MM.1S (cell line): Measurements from ENCODE around the gene DECR2.
A peak's percentile ranks its signal among the peaks of the same experiment; 100 is the strongest.

Experiments used
- CTCF ChIP-seq: fragments of 300-600 bp; sonication (generic); IDR thresholded peaks from 2 replicates; pipeline ENCODE4 v1.5.1; 2016; ENCODE audit warnings: antibody characterized with exemption, low read length, mixed read lengths
- EZH2 ChIP-seq: fragments of 300-600 bp; sonication (generic); optimal IDR thresholded peaks from 2 replicates; pipeline ENCODE3; 2017; ENCODE audit warnings: low read depth, mild to moderate bottlenecking, antibody characterized with exemption, low read length, mixed read lengths

GRCh38 chr16:352547-353403 lies 48.9 kb upstream of the DECR2 start, which contains the start of gene AXIN1:
- TF ChIP-seq CTCF (peak; percentile 21), EZH2 (no peak)
